Urinary bladder (tissue), 4 donors: ENCODE measurements around the gene APP. TPM values are rescaled to one million over a fixed set of nuclear protein-coding genes. Genes with fewer than 3 reads are reported as not detected.
A peak's percentile ranks its signal among the peaks of the same experiment; 100 is the strongest.
"Not testable (repeated sequence)": the region's sequence is repeated elsewhere in the genome, so short reads cannot be mapped to it uniquely, and the experiment has no call there.

Experiments
- DNase-seq: peaks from one replicate; pipeline ENCODE4 v3.0.0-alpha.2; 2015; ENCODE audit errors: extremely low spot score
- H3K27ac ChIP-seq: one replicate; pipeline ENCODE4 v1.5.1; 2013; ENCODE audit warnings: low read depth, mild to moderate bottlenecking, moderate library complexity
- H3K36me3 ChIP-seq: one replicate; pipeline ENCODE4 v1.6.1; 2013; ENCODE audit warnings: mild to moderate bottlenecking, moderate library complexity; ENCODE audit not compliant: insufficient read depth
- H3K4me1 ChIP-seq: one replicate; pipeline ENCODE4 v1.6.1; 2013; ENCODE audit warnings: mild to moderate bottlenecking, moderate library complexity; ENCODE audit not compliant: insufficient read depth
- H3K4me3 ChIP-seq: one replicate; pipeline ENCODE4 v1.5.1; 2013; ENCODE audit warnings: low read depth, low read length
- WGBS: extraction: QIAGEN DNeasy Blood & Tissue Kit; methylation state at CpG from one replicate; pipeline ENCODE4 v1.1.7; 2013; 5-methylcytosine and 5-hydroxymethylcytosine counted together
- polyA plus RNA-seq: library from polyadenylated mRNA; stranded (reverse); fragments of 200-250 nt; gene quantifications from one replicate; pipeline ENCODE4 v1.2.3, GENCODE V29; 2013
- total RNA-seq: library from RNA; depleted of rRNA; stranded (reverse); fragments of >200 nt; gene quantifications from one replicate; pipeline ENCODE4 v1.2.3, GENCODE V29; 2014
- donor health status: healthy with polysubstance abuse.
- donor health status: healthy.

The APP gene
- total and polyA plus RNA-seq, 2 donors, result 269 to 469 TPM

DNA sequence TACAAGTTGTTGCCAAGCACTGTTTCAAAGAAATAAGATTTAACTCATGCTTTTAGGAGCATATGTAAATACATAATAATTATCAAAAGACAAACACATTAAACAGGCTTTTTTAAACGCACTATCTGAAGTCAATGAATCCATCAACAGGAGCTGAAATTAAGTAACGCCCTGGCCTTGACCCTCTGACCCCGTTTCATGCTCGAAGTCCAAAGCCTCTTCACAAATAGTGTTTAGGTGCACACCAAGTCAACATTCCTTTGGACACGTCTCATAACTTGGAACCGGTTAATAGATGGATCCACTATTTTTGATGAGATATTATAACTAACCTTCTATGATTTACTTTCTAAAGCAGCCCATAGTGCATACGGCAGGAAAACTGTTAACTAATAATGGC lies 226.5 kb downstream of the APP start:
- 77% methylated on average over 7 of the region's 7 CpGs for WGBS
- Histone ChIP-seq H3K4me1 (no peaks in the 10 kb centered on the region), H3K4me3 (no peak overlapping the region), H3K27ac (no peak overlapping the region), H3K36me3 (no peaks in the 10 kb centered on the region)
- DNase-seq, result no peak

DNA sequence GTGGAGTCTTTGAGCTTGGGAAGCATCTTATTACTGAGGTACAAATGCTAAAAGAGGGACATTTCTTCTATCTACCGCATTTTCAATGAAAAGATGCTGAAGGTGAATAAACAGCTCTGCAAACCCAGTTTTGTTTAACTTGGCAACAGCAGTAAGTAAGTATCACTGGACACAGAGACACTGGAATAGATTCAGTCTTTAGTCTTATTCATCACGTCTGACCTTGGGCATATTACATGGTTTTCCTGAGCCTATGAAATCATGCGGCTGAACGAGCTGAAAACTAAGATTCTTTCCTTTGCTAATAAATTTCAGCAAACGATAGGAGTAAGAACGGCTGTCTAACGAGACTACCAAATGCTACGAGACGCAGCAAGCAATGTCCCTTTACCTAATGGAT lies 228.4 kb downstream of the APP start:
- 67% methylated on average over 9 of the region's 9 CpGs for WGBS
- Histone ChIP-seq H3K4me3 (no peak overlapping the region), H3K36me3 (no peaks in the 10 kb centered on the region), H3K27ac (no peak overlapping the region), H3K4me1 (no peaks in the 10 kb centered on the region)
- DNase-seq, result no peak

DNA sequence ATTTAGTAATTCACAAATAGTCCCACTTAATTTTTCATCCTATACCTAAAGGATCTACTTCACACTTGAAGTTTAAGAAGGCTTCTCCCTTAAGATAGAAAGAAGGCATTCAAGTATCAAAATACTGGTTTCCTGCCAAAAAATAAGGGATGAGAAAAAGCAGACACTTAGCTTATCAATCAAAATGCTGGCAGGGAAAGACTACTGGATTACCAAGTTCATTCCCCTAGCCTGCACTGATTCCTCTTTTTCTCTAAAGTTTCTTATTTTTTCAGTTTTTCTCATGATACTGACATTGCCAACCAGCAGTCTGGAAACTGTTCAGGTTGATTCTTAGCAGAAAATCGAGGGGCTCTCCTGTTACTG lies 231.2 kb downstream of the APP start:
- Histone ChIP-seq H3K27ac (no peak overlapping the region), H3K4me1 (no peaks in the 10 kb centered on the region), H3K36me3 (no peaks in the 10 kb centered on the region), H3K4me3 (no peak overlapping the region)
- WGBS, result 31% methylated on average over 1 of the region's 1 CpG
- DNase-seq, result no peak

DNA sequence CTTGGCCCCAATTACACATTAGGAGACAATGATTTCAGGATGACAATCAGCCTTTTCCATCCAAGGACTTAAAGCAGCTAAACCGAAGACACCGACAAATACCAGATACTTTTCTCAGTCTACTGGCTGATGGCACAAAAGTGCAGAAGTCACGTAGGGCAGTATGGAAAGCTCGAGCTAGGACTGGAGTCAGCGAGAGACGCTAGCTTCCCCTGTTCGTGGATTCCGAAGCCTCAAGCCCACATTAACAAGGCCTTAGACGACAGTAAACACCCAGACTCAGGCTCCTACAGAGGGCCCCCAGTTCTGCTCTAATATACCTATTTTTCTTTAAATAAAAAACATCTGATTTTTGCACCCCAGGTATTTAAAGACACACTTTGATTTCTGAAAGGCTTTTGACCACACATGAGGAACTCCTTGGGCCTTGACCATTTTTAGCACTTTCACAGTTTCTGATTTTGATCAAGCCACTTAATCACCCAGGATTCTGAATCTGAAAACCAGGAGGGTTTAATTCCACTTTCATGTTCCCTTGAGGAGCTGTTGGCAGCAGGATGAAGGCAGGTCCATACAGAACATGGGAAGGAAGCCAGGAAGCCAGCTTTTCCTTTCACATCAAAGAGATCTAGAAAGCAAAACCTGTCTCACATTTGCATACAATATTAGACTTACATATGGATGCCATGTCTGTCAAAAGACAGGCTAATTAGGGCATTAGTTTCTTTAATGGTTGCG lies 231.7 kb downstream of the APP start:
- no peak overlapping the region for H3K27ac ChIP-seq
- H3K36me3 ChIP-seq, result no peaks in the 10 kb centered on the region
- no peaks in the 10 kb centered on the region for H3K4me1 ChIP-seq
- no peak for DNase-seq
- 71% methylated on average over 10 of the region's 10 CpGs for WGBS
- no peak overlapping the region for H3K4me3 ChIP-seq

DNA sequence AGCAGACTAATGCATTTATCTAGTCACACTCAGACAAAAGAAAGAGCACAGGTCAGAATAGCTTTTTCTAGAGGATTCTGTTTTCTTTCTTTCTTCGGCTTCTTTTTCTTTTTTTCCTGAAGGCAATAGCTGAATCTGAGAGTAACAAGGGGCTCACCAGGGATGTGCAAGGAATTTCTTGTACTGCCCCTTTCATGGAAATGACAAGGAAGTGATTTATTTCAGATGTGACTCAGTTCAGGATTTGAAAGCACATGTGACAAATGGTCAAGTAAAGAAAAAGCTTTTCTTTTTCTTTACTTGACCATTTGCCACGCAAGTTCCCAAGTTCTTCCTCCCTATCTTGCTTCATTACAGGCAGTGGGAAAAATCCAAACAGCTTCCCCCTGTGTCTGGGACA lies 233.8 kb downstream of the APP start:
- Histone ChIP-seq H3K4me1 (no peaks in the 10 kb centered on the region), H3K27ac (no peak overlapping the region), H3K4me3 (no peak overlapping the region), H3K36me3 (no peaks in the 10 kb centered on the region)
- 78% methylated on average over 2 of the region's 2 CpGs for WGBS
- DNase-seq, result no peak

DNA sequence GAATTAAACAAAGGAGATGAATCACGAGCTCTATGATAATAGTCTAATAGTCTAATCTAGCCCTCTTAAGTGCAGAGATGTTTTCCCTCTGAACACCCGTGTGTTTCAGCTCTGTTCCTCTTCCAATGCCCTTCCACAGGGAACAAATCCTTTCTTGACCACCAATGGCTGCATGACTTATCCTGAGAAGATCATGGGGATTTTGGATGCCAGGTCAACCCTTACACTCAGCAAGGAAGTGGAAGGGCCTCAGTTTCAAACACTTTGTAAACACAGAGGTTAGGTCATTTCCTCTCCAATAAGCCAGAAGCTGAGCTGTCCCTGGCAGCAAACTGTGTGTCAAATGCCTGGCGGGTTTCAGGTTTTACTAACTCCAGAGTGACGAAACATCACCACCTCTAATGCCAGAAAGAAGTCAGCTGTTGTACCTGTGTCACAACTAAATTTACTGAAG lies 235.8 kb downstream of the APP start:
- no peak overlapping the region for H3K4me3 ChIP-seq
- H3K4me1 ChIP-seq, result no peaks in the 10 kb centered on the region
- peak overlapping the region; percentile 3 for H3K27ac ChIP-seq
- 40% methylated on average over 4 of the region's 4 CpGs for WGBS
- H3K36me3 ChIP-seq, result no peaks in the 10 kb centered on the region
- DNase-seq, result no peak

DNA sequence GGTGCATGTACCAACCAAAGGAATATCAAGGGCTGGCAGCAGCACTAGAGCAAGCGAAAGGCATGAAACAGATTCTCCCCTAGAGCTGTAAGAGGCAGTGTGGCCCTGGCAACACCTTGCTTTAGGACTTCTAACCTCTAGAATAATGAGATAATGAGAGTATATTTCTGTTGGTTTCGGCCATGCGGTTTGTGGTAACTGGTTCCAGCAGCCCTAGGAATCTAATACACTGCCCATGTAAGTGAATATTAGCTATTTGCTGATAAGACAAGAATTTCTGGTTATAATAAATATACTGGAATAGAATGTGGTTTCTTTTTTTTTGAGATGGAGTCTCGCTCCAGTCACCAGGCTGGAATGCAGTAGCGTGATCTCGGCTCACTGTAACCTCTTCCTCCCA lies 236.4 kb downstream of the APP start:
- Histone ChIP-seq H3K4me1 (no peaks in the 10 kb centered on the region), H3K27ac (no peak overlapping the region), H3K36me3 (no peaks in the 10 kb centered on the region), H3K4me3 (no peak overlapping the region)
- no peak for DNase-seq
- WGBS, result 92% methylated on average over 6 of the region's 6 CpGs

DNA sequence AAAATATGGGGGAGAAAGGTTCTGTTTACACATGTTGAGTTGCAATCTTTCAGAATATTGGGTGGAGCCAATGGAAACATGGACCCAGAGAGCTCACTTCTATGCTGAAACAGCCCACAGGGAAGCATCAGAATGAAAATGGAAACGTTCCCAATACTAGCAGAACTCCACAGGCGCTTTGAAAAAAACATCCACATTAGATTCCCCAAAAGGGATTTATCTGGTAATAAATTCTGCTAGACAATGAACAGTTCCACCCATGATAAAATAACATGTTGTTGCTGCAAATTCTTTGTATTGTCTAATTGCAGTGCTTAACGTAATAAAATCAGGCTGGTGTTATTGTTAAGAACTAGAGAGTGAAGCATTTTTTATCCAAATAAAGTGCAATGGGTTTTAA lies 238.8 kb downstream of the APP start:
- H3K27ac ChIP-seq, result no peak overlapping the region
- H3K4me3 ChIP-seq, result no peak overlapping the region
- H3K4me1 ChIP-seq, result peaks cover 2% of the 10 kb centered on the region
- no peaks in the 10 kb centered on the region for H3K36me3 ChIP-seq
- 36% methylated on average over 3 of the region's 3 CpGs for WGBS
- no peak for DNase-seq

DNA sequence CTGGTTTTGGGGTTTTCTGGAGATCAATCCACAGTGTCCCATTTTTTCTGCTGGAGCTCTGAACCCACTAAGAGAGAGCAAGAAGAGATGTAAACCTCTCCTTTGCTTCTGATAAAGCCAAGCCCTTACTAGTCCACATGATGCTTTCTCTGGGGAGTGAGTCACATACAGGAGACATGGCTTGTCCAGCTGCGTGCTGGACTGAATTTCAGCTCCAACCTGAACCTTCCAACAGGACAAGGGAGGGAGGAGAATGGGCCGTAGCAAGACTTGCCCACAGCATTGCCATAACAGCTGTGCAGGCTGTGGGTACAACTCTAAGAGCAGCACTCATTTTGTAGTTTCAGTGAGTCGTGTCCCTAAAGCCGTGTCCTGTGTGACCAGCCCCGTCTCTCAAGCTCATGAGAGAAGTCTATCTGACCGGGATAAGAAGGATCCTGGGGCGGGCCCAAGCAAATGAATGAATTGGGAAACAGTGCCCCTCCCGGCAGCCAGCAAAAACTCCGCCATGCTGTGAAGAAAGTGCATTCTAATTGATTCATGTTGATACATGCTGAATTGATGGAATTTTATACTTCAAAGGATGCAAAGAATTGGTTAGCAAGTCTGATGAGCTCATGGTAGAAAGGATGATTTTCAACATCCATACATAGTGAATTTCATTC lies 240.6 kb downstream of the APP start:
- peaks cover 3% of the 10 kb centered on the region for H3K4me1 ChIP-seq
- H3K4me3 ChIP-seq, result no peak overlapping the region
- no peak overlapping the region for H3K27ac ChIP-seq
- 79% methylated on average over 9 of the region's 9 CpGs for WGBS
- no peaks in the 10 kb centered on the region for H3K36me3 ChIP-seq
- no peak for DNase-seq

DNA sequence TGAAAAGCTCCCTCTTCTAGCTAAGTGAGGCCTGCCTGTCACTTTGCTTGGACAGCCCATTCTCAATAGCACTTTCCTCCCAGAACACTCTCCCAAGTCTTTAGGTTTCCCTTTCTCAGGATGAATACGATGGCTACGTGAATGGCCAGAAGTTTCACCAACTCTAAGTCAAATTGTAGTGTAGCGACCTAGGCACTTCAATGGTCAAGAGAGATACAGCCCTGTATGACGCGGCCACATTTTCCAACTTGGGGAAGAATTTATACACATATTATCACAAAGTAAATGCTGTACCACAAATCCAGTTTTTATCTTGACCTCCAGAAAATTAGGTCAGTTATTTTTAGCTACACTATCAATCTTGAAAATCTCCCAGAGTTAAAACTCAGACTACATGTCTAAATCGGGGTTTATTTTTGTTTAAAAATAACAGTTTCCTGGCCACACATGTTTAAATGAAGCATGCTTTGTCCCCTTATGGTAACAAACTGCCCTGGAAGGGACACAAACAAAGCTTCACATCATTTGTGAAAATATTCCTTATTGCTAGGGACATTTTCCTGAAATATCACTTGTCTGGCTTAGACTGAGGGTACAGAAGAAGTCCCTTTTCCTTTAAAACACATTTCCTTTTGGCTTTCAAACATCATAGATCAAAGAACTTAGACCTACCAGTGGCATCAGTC lies 243.2 kb downstream of the APP start:
- H3K27ac ChIP-seq, result peak overlapping the region; percentile 28
- WGBS, result 55% methylated on average over 6 of the region's 6 CpGs

DNA sequence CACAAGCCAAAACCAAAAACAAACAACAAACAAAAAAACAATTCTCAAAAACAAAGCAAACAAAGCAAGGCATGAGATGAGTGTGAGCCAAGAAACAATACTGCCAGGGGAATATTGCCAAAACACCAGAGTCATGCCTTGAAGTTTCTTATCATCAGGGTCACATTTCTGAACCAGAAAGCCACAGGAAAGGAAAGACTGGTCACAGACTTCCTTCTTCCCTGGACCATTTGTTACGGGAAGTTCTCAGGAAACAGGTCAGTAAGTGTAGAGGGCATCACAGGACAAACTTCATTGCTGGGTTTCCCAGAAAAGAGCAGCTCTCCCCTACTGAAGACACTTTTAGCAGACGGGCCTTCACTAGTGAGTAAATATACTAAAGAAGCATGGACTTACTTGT lies 244.6 kb downstream of the APP start:
- no peaks in the 10 kb centered on the region for H3K36me3 ChIP-seq
- no peak overlapping the region for H3K4me3 ChIP-seq
- peak overlapping the region; percentile 34 for H3K27ac ChIP-seq
- H3K4me1 ChIP-seq, result peaks cover 3% of the 10 kb centered on the region
- WGBS, result 67% methylated on average over 2 of the region's 2 CpGs
- DNase-seq, result no peak

More for the DNA sequence above, 243.2 kb downstream of the APP start:
- Histone ChIP-seq H3K4me3 (no peak overlapping the region), H3K4me1 (peaks cover 3% of the 10 kb centered on the region), H3K36me3 (no peaks in the 10 kb centered on the region)
- no peak for DNase-seq

DNA sequence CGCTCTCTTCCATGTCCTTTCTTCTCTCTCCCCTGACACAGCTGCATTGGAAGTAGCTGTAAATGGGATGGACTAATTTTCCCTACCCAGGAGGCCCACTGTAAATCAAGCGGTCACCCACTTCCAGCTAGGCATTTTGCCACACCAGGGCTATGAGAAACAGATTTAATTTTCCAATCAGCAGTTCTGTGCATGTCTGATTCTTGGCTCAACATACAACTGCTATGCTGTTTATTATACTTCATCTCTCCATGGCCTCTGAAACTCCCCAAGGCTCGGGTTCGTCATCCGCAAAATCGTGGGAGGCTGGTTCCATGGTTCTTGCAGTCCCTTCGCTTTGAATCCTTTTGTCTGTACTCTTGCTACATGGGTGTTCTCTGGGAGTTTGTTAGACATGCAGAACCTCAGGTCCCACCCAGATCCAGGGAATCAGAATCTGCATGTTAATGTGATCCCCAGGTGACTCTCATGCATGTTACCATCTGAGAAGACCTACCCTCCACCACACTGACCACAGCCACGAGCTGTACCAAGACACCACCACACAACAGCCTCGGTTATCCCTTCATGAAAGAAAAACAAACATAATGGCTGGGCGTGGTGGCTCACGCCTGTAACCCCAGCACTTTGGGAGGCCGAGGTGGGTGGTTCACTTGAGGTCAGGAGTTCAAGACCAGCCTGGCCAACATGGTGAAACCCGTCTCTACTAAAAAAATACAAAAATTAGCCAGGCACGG lies 245.3 kb downstream of the APP start:
- no peak for DNase-seq
- Histone ChIP-seq H3K36me3 (no peaks in the 10 kb centered on the region), H3K4me1 (peaks cover 3% of the 10 kb centered on the region), H3K27ac (no peak overlapping the region), H3K4me3 (no peak overlapping the region)
- 86% methylated on average over 14 of the region's 14 CpGs for WGBS

DNA sequence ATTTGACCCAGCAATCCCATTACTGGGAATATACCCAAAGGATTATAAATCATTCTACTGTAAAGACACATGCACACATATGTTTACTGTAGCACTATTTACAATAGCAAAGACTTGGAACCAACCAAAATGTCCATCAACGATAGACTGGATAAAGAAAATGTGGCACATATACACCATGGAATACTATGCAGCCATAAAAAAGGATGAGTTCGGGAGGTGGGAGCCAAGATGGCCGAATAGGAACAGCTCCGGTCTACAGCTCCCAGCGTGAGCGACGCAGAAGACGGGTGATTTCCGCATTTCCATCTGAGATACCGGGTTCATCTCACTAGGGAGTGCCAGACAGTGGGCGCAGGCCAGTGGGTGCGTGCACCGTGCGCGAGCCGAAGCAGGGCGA lies 252.4 kb downstream of the APP start:
- DNase-seq, H3K4me1 ChIP-seq, H3K36me3 ChIP-seq, H3K4me3 ChIP-seq, H3K27ac ChIP-seq: not testable (repeated sequence)
- WGBS, result 97% methylated on average over 15 of the region's 17 CpGs
